ENCODE measurements around the gene PACSIN3. TPM values are rescaled to one million over a fixed set of nuclear protein-coding genes. Genes with fewer than 3 reads are reported as not detected.

PACSIN3 gene
- total RNA-seq, 1 donor, result 12.7 TPM

GRCh38 chr11:47152126-47152952, 33.9 kb downstream of the PACSIN3 start:
- H3K4me3 ChIP-seq (ENCODE audit: insufficient read depth, low read length), result no peak overlapping the region

GRCh38 chr11:47149782-47150181, 36.5 kb downstream of the PACSIN3 start:
- H3K27ac ChIP-seq (ENCODE audit: low read depth, low read length), result no peak overlapping the region
- peaks cover 13% of the 10 kb centered on the region for H3K4me1 ChIP-seq (ENCODE audit: insufficient read depth, low read length)
- no peak for DNase-seq (ENCODE audit: insufficient read length, low spot score, missing footprints)
- H3K36me3 ChIP-seq (ENCODE audit: insufficient read depth, low read length), result no peaks in the 10 kb centered on the region
- no peaks in the 10 kb centered on the region for H3K27me3 ChIP-seq (ENCODE audit: insufficient read depth, low read length)
- peaks cover 9% of the 10 kb centered on the region for H4K20me1 ChIP-seq (ENCODE audit: insufficient read depth, low read length)
- no peaks in the 10 kb centered on the region for H3K79me2 ChIP-seq (ENCODE audit: insufficient read depth, low read length)
- H3K9me3 ChIP-seq (ENCODE audit: low read depth, low read length), result no peaks in the 10 kb centered on the region
- H3K4me2 ChIP-seq (ENCODE audit: insufficient read depth, low read length), result no peak overlapping the region
- TF ChIP-seq, protein P1, sequence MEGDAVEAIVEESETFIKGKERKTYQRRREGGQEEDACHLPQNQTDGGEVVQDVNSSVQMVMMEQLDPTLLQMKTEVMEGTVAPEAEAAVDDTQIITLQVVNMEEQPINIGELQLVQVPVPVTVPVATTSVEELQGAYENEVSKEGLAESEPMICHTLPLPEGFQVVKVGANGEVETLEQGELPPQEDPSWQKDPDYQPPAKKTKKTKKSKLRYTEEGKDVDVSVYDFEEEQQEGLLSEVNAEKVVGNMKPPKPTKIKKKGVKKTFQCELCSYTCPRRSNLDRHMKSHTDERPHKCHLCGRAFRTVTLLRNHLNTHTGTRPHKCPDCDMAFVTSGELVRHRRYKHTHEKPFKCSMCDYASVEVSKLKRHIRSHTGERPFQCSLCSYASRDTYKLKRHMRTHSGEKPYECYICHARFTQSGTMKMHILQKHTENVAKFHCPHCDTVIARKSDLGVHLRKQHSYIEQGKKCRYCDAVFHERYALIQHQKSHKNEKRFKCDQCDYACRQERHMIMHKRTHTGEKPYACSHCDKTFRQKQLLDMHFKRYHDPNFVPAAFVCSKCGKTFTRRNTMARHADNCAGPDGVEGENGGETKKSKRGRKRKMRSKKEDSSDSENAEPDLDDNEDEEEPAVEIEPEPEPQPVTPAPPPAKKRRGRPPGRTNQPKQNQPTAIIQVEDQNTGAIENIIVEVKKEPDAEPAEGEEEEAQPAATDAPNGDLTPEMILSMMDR (IDR thresholded peaks at IDR 0.05; ENCODE audit: extremely low read depth, low read depth, low read length), result no peak
- H3K4me3 ChIP-seq (ENCODE audit: insufficient read depth, low read length), result no peak overlapping the region
- H2AFZ ChIP-seq (ENCODE audit: low read length), result no peak overlapping the region

More at GRCh38 chr11:47152126-47152952, 33.9 kb downstream of the PACSIN3 start:
- no peak for DNase-seq (ENCODE audit: insufficient read length, low spot score, missing footprints)
- no peaks in the 10 kb centered on the region for H3K27me3 ChIP-seq (ENCODE audit: insufficient read depth, low read length)
- H3K4me1 ChIP-seq (ENCODE audit: insufficient read depth, low read length), result peaks cover 13% of the 10 kb centered on the region
- H3K4me2 ChIP-seq (ENCODE audit: insufficient read depth, low read length), result no peak overlapping the region
- TF ChIP-seq, protein P1 (IDR thresholded peaks at IDR 0.05; ENCODE audit: extremely low read depth, low read depth, low read length), result no peak
- H3K79me2 ChIP-seq (ENCODE audit: insufficient read depth, low read length), result no peaks in the 10 kb centered on the region
- H2AFZ ChIP-seq (ENCODE audit: low read length), result no peak overlapping the region
- H3K9me3 ChIP-seq (ENCODE audit: low read depth, low read length), result no peaks in the 10 kb centered on the region
- H3K36me3 ChIP-seq (ENCODE audit: insufficient read depth, low read length), result no peaks in the 10 kb centered on the region
- no peak overlapping the region for H3K27ac ChIP-seq (ENCODE audit: low read depth, low read length)
- H4K20me1 ChIP-seq (ENCODE audit: insufficient read depth, low read length), result peaks cover 9% of the 10 kb centered on the region

GRCh38 chr11:47148903-47149531, 37.2 kb downstream of the PACSIN3 start:
- no peak overlapping the region for H3K4me2 ChIP-seq (ENCODE audit: insufficient read depth, low read length)
- H3K79me2 ChIP-seq (ENCODE audit: insufficient read depth, low read length), result no peaks in the 10 kb centered on the region
- no peaks in the 10 kb centered on the region for H3K27me3 ChIP-seq (ENCODE audit: insufficient read depth, low read length)
- H4K20me1 ChIP-seq (ENCODE audit: insufficient read depth, low read length), result peaks cover 9% of the 10 kb centered on the region
- TF ChIP-seq, protein P1 (IDR thresholded peaks at IDR 0.05; ENCODE audit: extremely low read depth, low read depth, low read length), result no peak
- H3K9me3 ChIP-seq (ENCODE audit: low read depth, low read length), result no peaks in the 10 kb centered on the region
- H2AFZ ChIP-seq (ENCODE audit: low read length), result no peak overlapping the region
- no peak overlapping the region for H3K27ac ChIP-seq (ENCODE audit: low read depth, low read length)
- H3K36me3 ChIP-seq (ENCODE audit: insufficient read depth, low read length), result no peaks in the 10 kb centered on the region
- no peak for DNase-seq (ENCODE audit: insufficient read length, low spot score, missing footprints)
- H3K4me3 ChIP-seq (ENCODE audit: insufficient read depth, low read length), result no peak overlapping the region
- peaks cover 13% of the 10 kb centered on the region for H3K4me1 ChIP-seq (ENCODE audit: insufficient read depth, low read length)

DNA sequence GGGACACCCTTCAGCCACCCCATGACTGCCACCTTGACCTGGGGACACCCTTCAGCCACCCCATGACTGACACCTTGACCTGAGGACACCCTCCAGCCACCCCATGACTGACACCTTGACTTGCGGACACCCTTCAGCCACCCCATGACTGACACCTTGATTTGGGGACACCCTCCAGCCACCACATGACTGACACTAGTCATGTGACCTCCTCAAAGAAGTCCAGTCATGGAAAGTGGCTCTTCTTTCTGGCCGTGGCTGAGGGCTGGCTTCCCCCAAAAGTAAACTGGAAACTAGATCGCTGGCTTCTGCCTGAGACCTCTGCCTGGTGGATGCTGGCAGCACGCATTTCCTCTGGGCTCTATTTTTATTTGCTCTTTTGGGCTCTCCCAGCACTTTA, 38.0 kb downstream of the PACSIN3 start:
- TF ChIP-seq, protein P1 (IDR thresholded peaks at IDR 0.05; ENCODE audit: extremely low read depth, low read depth, low read length), result no peak
- Histone ChIP-seq H2AFZ (ENCODE audit: low read length) (no peak overlapping the region), H3K4me2 (ENCODE audit: insufficient read depth, low read length) (no peak overlapping the region), H3K9me3 (ENCODE audit: low read depth, low read length) (no peaks in the 10 kb centered on the region), H3K27me3 (ENCODE audit: insufficient read depth, low read length) (no peaks in the 10 kb centered on the region), H3K4me1 (ENCODE audit: insufficient read depth, low read length) (peaks cover 7% of the 10 kb centered on the region), H3K27ac (ENCODE audit: low read depth, low read length) (no peak overlapping the region), H3K36me3 (ENCODE audit: insufficient read depth, low read length) (no peaks in the 10 kb centered on the region), H3K4me3 (ENCODE audit: insufficient read depth, low read length) (no peak overlapping the region), H3K79me2 (ENCODE audit: insufficient read depth, low read length) (no peaks in the 10 kb centered on the region), H4K20me1 (ENCODE audit: insufficient read depth, low read length) (peaks cover 5% of the 10 kb centered on the region)
- no peak for DNase-seq (ENCODE audit: insufficient read length, low spot score, missing footprints)
